ENCODE measurements around the gene CCDC91.
"Not testable (repeated sequence)": the region's sequence is repeated elsewhere in the genome, so short reads cannot be mapped to it uniquely, and the experiment has no call there.

Gene CCDC91

DNA sequence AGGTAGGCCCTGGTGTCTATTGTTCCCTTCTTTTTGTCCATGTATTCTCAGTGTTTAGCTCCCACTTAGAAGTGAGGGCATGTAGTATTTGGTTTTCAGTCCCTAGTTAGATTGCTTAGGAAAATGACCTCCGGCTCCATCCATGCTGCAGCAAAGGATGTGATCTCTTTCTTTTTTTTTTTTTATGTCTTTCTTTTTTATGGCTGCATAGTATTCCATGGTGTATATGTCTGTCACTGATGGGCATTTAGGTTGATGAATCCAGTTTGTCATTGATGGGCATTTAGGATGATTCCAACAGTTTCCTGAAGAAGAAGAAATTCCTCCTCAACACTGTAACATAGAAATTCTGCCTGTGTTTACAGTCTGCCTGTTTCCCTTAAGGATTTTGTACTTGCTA lies 231.1 kb downstream of the CCDC91 start:
- no peak overlapping the region for H3K27ac ChIP-seq
- H3K4me3 ChIP-seq: no peak overlapping the region

DNA sequence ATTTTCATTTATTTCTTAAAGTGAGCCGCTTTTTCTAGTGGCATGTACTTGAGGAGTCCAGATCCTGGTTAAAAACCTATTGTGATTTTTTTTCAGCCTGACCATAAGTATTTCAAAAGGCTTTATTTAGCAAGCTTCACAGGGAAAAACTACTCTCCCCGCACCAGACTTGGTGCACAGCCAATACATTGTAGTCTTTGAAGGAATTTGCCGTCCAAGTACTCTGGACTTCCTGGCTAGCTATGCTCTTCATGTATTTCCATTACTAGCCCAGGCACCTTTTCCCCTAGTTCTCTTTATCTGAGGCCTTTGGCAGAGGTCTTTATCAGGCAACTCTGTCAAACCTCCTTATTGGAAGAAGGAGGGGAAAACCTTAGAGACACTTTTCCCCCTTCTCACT lies 234.7 kb downstream of the CCDC91 start:
- H3K27ac ChIP-seq: no peak overlapping the region
- H3K4me3 ChIP-seq: no peak overlapping the region

DNA sequence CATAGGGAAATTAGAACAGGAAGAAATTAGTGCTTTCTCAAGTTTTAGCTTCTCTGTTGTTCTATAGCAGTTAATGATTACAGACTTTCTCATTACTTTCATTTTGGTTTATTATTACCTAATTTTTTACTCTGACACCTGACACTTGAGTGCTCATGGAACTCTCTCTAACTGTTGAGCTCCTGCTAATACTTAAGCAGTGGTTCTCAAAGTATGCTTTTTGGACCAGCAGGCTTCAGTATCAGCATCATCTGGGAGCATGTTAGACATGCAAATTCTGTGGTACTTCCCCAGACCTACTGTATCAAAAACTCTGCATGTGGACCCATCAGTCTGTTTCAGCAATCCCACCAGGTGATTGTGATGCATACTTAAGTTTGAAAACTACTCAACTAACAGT lies 235.3 kb downstream of the CCDC91 start:
- Histone ChIP-seq H3K4me3 (no peak overlapping the region), H3K27ac (no peak overlapping the region)

DNA sequence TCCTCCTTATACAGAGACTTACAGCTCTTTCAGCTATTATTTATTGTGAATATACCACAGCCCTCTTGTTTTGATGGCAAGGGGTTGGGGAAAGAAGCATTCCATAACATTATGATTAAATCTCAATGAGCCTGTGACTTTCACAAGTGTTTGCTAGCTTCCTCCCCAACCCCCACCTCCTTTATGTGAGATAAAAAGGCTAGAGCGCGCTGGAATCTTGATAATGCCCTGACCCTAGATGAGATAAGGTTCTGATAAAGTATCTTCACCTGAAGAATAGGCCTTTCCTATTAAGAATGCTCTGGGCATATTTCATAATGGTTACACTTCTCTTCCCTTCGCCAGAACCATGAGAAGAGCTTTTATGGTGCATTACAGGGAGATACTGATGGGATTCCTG lies 236.8 kb downstream of the CCDC91 start:
- no peak overlapping the region for H3K4me3 ChIP-seq
- H3K27ac ChIP-seq: no peak overlapping the region

DNA sequence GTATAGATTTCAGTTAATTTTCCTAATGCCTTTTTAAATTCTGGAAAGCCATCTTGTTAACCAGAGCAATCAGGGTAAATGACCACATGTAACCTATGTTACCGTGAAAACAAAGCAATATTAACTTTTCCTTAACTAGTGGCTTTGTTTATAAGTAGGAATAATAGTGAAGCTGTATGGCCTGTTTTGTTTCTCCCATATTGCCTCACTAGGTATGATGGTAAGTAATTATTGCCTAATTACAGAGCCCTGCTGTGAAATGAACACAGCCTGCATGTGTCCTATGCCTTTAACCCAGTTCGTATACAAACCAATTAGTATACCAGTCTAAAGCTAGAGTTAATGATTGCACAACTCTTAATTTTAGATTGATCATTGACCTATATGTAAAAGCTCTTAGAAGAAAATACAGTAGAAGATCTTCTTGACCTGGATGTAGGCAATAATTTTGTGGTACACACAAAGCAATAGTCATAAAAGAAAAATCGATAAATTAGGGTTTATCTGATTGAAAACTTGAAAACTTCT lies 249.9 kb downstream of the CCDC91 start:
- Histone ChIP-seq H3K27ac (no peak overlapping the region), H3K4me3 (no peak overlapping the region)

DNA sequence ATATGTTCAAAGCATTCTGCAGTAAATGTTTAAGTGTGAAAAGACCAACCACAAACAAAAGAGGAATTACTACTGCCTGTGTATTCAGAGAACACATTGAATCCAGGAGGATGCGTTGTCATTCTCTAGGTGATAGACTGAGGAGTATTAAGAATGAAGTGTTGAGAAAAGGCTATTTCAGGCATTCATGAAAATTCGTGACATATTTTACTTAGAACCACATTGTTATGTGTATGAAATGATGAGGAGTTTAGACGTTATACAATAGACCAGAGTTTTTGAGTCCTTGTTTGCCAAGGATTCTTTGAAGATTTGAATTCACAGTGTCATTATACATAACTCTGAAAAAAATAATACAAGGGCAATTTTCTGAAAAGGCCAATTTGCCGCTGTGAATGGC lies 251.8 kb downstream of the CCDC91 start:
- no peak overlapping the region for H3K4me3 ChIP-seq
- no peak overlapping the region for H3K27ac ChIP-seq

DNA sequence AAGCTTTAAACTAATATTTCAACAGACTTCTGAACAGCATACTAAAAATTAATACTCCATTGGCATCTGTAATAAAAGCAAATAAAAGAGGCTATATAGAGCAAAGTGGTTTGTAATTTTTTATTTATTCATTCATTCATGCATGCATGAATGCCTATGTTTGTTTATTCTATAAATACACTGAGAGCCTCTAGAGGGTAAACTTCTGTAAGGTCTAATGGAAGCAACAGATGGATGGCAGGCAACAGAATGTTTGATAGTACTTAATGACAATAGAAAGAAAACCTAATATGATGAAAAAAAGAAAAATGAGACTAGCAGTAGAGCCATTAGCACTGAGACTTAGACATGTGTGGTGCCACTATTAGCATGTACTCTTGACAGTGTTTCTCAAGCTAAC lies 253.1 kb downstream of the CCDC91 start:
- Histone ChIP-seq H3K27ac (no peak overlapping the region), H3K4me3 (no peak overlapping the region)

DNA sequence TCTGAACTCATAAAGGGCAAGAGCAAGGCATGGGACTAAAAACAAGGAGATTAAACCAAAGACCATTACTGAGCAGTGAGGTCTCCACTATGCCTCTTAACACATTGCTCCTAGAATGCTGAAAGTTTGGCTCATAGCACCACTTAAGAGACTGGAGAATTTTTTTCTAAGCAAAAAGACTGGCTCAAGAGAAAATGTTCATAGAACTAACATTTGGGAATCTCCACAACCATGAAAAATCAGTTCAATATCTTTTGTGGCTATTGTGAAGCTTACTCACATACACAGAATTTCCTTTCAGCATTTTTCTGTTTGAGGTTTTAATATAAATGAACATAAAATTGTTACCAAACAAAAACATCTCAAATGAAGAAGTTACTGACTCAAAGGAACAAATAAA lies 255.8 kb downstream of the CCDC91 start:
- Histone ChIP-seq H3K4me3 (no peak overlapping the region), H3K27ac (peak overlapping the region in 2 of 21 experiments; percentile 32 to 47)

DNA sequence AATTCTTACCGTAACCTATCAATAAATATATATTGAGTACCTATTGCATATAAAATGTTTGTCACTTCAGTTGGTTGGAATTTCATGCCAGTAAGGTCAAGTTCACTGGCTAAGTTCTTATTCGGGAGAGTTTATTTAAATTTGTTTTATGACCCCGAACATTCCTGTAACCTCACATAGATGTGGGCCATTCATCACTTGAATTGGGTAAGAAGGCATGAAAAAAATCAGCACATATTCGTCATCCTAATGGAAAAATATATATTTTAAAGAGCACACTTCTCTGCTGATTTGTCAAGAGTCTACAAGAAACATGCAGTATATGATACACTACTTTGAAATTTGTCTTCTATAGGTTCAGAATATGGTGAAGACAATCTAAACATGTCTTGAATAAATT lies 263.4 kb downstream of the CCDC91 start:
- Histone ChIP-seq H3K4me3 (no peak overlapping the region), H3K27ac (no peak overlapping the region)

DNA sequence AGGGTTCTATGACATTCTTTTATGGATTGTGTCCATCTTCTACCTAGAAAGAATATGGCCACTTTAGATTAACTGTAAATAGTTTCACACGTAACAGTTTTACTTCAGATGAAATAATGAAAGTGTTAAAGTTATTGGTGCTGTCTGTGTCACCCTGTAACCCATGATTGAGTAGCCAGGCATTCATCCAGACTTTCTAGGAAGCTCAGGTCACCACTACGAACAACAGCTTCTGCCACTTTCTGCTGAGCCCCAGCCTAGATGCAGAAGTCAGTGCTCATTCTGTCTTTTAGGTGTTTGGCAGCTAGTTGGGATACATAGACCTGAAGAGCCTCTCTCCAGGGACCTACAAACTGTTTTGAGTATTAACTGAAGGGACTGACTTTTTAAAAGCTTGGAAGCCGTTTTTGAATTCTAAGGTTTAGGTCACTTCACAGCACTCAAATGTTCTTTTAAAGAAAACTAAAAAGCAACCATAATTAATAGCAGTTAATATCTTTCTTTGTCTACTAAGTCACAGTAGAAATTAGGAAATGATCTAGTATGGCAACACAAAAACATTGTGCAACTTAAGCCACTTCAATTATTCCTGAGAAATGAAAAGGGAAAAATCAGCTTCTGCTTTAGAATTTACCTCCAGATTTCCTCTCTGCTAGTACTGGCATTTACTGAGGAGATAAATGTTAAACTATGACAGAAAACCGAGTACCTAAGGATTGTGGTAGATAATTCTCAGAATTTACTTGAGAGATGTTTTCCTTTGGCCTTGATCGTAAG lies 266.9 kb downstream of the CCDC91 start:
- no peak overlapping the region for H3K27ac ChIP-seq
- no peak overlapping the region for H3K4me3 ChIP-seq

DNA sequence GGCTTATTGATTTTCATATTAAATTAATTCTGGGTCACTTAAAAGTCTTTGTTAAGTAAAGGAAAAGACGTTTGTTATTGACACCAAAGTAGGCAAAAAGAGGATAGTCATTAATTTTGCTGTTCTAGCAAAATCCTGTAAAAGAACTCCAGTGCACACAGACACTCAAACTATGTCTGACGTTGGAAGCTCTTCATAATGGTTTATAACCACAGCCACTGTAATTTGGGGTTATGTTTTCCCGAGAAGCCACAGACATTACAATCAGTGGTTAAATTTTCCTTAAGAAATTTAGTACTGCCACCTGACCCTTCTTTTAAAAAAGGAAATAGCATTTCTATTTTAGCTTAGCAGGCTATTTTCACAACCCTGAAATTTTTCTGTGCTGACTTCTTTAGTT lies 267.5 kb downstream of the CCDC91 start:
- no peak overlapping the region for H3K27ac ChIP-seq

DNA sequence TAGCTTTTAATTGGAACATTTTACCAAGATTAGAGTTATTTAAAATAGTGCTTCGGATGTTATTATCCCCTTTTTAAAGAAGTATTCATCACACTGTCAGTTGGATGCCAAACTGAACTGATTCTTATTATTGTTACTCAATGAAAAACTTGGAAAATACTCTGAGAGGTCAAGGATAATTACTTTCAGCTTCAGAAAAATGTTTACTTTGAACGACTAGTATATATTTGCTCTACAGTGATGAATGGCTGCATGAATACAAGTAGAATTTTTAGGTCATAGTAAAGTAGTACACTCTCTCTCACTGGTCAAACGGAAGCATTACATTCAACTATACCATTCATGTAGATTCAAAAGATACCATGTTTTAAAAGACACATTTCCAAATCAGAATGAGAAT lies 269.2 kb downstream of the CCDC91 start:
- H3K27ac ChIP-seq: no peak overlapping the region
- no peak overlapping the region for H3K4me3 ChIP-seq

More for the DNA sequence above, 267.5 kb downstream of the CCDC91 start:
- H3K4me3 ChIP-seq: no peak overlapping the region

DNA sequence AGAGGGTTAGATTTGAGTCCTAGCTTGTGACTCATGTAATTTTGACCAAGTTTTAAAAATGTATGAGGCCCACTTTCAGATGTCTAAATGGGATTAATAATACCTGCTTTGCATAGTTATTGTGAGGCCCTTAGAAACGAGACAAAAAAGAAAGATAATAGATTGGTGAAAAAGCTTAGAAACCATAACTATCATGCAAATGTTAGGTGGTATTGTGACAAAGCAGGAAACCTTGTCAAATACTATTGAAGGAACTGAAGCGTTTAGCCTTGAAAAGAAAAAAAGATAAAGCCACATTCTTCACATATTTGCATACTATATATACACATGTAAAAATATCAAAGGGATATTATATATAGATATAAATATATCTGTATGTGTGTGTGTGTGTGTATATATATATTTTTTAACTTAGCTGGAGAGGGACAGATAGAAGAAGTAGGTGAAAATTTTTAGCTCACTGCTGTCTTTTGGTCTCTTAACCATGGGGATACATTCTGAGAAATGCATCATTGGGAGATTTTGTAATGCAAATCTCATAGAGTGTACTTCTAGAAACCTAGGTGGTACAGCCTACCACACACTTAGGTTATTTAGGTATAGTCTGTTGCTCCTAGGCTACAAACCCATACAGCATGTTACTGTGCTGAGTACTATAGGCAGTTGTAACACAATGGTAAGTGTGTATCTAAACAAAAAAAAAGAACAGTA lies 270.3 kb downstream of the CCDC91 start:
- Histone ChIP-seq H3K27ac (no peak overlapping the region), H3K4me3 (no peak overlapping the region)

DNA sequence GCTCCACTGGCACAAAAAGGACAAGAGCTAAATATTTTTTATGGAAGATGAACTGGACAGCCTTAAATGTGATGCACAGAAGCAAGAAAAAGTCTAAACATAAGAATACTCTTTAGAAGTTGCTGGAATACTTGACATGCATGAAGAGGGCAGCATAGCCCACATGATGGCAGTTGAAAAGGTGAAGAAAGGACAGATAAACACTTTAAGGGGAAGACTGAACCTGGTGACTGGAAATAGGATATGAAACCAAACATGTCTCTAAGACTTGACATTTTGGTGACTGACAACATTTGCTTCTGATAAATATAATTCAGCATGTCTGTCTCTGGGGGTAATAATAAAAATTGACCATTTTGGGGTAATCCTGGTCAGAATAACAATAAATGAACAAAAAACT lies 273.1 kb downstream of the CCDC91 start:
- H3K4me3 ChIP-seq: no peak overlapping the region
- H3K27ac ChIP-seq: no peak overlapping the region

DNA sequence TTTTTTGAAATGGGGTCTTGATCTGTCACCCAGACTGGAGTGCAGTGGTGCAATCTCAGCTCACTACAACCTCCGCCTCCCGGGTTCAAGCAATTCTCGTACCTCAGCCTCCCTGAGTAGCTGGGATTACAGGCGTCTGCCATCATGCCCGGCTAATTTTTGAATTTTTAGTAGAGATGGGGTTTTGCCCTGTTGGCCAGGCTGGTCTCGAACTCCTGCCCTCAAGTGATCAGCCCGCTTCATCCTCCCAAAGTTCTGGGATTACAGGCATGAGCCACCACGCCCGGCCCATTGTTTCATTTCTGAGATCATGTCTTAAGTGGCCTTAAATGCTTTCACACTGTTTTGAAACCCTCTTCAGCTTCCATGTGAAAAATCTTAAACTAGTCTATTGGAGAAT lies 281.5 kb downstream of the CCDC91 start:
- not testable (repeated sequence) for H3K4me3 ChIP-seq, H3K27ac ChIP-seq

DNA sequence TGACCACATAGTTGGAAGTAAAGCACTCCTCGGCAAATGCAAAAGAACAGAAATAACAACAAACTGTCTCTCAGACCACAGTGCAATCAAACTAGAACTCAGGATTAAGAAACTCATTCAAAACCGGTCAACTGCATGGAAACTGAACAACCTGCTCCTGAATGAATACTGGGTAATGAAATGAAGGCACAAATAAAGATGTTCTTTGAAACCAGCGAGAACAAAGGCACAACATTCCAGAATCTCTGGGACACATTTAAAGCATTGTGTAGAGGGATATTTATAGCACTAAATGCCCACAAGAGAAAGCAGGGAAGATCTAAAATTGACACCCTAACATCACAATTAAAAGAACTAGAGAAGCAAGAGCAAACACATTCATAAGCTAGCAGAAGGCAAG lies 285.9 kb downstream of the CCDC91 start:
- H3K27ac ChIP-seq, H3K4me3 ChIP-seq: not testable (repeated sequence)

DNA sequence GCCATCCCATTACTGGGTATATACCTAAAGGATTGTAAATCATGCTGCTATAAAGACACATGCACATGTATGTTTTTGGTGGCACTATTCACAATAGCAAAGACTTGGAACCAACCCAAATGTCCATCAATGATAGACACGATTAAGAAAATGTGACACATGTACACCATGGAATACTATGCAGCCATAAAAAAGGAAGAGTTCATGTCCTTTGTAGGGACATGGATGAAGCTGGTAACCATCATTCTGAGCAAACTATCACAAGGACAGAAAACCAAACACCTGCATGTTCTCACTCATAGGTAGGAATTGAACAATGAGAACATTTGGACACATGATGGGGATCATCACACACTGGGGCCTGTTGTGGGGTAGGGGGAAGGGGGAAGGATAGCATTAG lies 288.8 kb downstream of the CCDC91 start:
- not testable (repeated sequence) for H3K4me3 ChIP-seq, H3K27ac ChIP-seq

DNA sequence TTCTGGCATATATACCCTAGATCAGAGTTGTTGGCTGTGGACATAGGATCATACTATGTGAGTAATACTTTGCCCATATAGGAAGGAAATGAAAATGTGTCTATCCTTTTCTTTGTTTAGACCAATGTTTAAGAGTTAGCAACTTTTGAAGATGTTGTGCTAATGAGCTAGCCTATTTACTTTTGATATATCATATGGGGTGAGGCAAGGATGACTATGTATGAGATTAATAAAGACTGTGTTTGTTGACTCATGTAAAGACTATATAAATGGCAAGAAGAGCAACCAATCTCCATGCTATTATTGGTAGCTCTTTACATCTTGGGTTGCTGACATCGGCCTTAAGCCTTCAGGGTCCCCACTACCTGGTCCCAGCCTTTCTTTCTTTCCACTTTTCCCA lies 289.4 kb downstream of the CCDC91 start:
- H3K27ac ChIP-seq: no peak overlapping the region
- H3K4me3 ChIP-seq: no peak overlapping the region

DNA sequence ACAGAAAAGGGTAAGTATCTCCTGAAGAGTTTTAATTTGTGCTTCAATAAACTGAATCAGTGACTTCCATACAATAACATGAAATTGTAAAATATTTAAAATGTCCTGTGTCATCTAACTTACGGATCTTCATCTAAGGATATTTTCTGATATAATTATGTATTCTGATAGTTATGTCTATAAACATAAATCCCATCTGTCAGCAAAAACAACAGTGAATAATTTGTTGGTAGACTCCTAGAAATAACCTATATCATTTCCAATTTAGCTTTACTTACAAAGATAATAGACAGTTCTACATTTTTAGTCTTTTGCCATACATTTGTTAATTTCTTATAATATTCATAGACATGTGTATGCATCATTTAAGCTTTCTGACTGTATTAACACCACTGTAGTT lies 293.9 kb downstream of the CCDC91 start:
- Histone ChIP-seq H3K27ac (no peak overlapping the region), H3K4me3 (no peak overlapping the region)

DNA sequence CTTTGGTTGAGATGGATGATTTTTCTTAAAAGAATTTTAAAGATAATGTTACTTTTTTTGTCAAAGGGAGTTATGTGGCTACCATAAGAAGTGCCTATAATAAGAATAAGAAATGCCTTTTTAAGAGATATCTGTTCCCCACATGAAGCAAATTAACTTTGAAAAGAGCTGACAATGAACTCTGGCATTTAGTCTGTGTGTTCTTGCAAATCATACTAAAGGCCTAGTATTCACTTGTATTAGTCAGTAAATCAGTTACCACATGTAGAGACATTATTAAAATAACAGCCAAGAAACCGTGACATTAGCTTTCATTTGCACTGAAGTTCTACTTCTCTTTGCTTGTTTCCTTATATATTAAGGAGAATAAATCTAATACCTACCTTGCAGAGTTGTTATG lies 296.3 kb downstream of the CCDC91 start:
- H3K4me3 ChIP-seq: no peak overlapping the region
- no peak overlapping the region for H3K27ac ChIP-seq

DNA sequence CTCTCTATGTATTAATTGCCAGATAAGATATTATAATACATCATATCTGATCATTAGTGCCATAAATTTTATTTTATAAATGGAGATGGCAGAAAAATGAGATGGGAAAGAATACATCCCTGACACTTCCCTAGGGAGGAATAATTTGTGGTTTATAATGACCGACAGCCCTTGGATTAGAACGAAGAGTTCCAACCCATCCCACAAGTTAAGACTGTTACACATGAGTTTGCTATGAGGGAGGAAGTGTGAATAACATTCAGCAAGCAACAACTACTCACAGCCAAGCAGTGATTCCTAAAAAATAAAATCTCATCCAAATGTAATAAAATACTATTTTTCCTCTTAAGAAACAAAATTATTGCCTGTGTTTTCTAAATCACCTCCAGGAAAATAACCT lies 299.0 kb downstream of the CCDC91 start:
- Histone ChIP-seq H3K4me3 (no peak overlapping the region), H3K27ac (peak overlapping the region in 1 of 21 experiments; percentile 29)

Measured in skin epidermis (tissue), 12 donors.